ENCODE results near the gene PIP5K1C.

GRCh38 chr19:3721131-3721886 lies 21.0 kb upstream of the PIP5K1C start:
- TF ChIP-seq POLR2AphosphoS5 (IDR thresholded peaks at IDR 0.05; ENCODE audit: low read depth, low read length), result no peak
- no peak; a peak in 1 of 4 replicates for TF ChIP-seq REST (IDR thresholded peaks at IDR 0.05; ENCODE audit: insufficient read depth in 1 of 2, low read depth in 2 of 2, low read length in 2 of 2)
- no peak for TF ChIP-seq SIN3A (IDR thresholded peaks at IDR 0.05; ENCODE audit: borderline replicate concordance, insufficient read depth, low read length)
- no peak for TF ChIP-seq TAF1 (IDR thresholded peaks at IDR 0.05; ENCODE audit: borderline replicate concordance, insufficient read depth, low read length)

All from PFSK-1 (cell line).